Tibial nerve (tissue), 4 donors: Measurements from ENCODE around the gene KDR. TPM values are rescaled to one million over a fixed set of nuclear protein-coding genes. Genes with fewer than 3 reads are reported as not detected.

Source experiments
- DNase-seq, 2 donors: peaks; one replicate each; pipeline ENCODE4 v3.0.0-alpha.2; 2019; ENCODE audit warnings: low spot score in 2 of 2
- H3K27ac ChIP-seq, 4 donors: fragments of 200-600 bp; sonication (generic) in 3 of 4; one replicate each; pipeline ENCODE4 v1.5.1; 2017 to 2019; ENCODE audit warnings: mild to moderate bottlenecking in 1 of 4
- H3K27me3 ChIP-seq, 2 donors: fragments of 200-600 bp; sonication (generic) in 1 of 2; one replicate each; pipeline versions ENCODE4 v1.5.1 to v1.6.0; 2017 to 2019
- H3K36me3 ChIP-seq, 3 donors: fragments of 200-600 bp; sonication (generic); one replicate each; pipeline ENCODE4 v1.5.1; 2018 to 2019
- H3K4me1 ChIP-seq, 4 donors: fragments of 200-600 bp; sonication (generic) in 3 of 4; one replicate each; pipeline ENCODE4 v1.5.1; 2017 to 2019
- H3K4me3 ChIP-seq, 4 donors: fragments of 200-600 bp; sonication (generic) in 3 of 4; one replicate each; pipeline ENCODE4 v1.5.1; 2017 to 2019; ENCODE audit warnings: mild to moderate bottlenecking in 1 of 4, moderate library complexity in 1 of 4
- H3K9me3 ChIP-seq, 4 donors: fragments of 200-600 bp; sonication (generic) in 3 of 4; one replicate each; pipeline ENCODE4 v1.5.1; 2017 to 2019
- EP300 ChIP-seq, 2 donors: sonication (generic); formaldehyde crosslinking; IDR thresholded peaks; one replicate each; pipeline ENCODE4 v1.6.1; 2017; ENCODE audit warnings: antibody characterized with exemption in 2 of 2, mild to moderate bottlenecking in 1 of 2
- POLR2A ChIP-seq, 2 donors: fragments of 450-650 bp; IDR thresholded peaks; one replicate each; pipeline ENCODE4 v1.6.1; 2017; ENCODE audit warnings: antibody characterized with exemption in 2 of 2, mild to moderate bottlenecking in 2 of 2, moderate library complexity in 2 of 2
- WGBS, 2 donors: methylation state at CpG; one replicate each; pipeline ENCODE4 v1.1.5; 2018; 5-methylcytosine and 5-hydroxymethylcytosine counted together
- total RNA-seq, 4 donors: library from RNA; depleted of rRNA; stranded (reverse); fragments of >200 nt; gene quantifications; one replicate each; pipeline ENCODE4 v1.1.0, GENCODE V29; 2016
- TF ChIP-seq, protein P1 (sequence below), 5 experiments: fragments of 200-600 bp in 3 of 5; fragments of 450-650 bp in 2 of 5; sonication (generic) in 3 of 5; IDR thresholded peaks; one replicate each; pipeline ENCODE4 v1.5.1; 2016 to 2019; ENCODE audit warnings: antibody characterized with exemption in 5 of 5, mild to moderate bottlenecking in 3 of 5, moderate library complexity in 2 of 5

KDR gene
- total RNA-seq, 4 donors from 2014 or later: 28.8 to 85.7 (median 74.6) TPM

GRCh38 chr4:55083735-55084134, 41.7 kb downstream of the KDR start:
- no peak for TF ChIP-seq EP300 (IDR thresholded peaks at IDR 0.05)
- TF ChIP-seq, protein P1, sequence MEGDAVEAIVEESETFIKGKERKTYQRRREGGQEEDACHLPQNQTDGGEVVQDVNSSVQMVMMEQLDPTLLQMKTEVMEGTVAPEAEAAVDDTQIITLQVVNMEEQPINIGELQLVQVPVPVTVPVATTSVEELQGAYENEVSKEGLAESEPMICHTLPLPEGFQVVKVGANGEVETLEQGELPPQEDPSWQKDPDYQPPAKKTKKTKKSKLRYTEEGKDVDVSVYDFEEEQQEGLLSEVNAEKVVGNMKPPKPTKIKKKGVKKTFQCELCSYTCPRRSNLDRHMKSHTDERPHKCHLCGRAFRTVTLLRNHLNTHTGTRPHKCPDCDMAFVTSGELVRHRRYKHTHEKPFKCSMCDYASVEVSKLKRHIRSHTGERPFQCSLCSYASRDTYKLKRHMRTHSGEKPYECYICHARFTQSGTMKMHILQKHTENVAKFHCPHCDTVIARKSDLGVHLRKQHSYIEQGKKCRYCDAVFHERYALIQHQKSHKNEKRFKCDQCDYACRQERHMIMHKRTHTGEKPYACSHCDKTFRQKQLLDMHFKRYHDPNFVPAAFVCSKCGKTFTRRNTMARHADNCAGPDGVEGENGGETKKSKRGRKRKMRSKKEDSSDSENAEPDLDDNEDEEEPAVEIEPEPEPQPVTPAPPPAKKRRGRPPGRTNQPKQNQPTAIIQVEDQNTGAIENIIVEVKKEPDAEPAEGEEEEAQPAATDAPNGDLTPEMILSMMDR (IDR thresholded peaks at IDR 0.05): no peak
- TF ChIP-seq POLR2A (IDR thresholded peaks at IDR 0.05): no peak

GRCh38 chr4:55082756-55083155, 42.6 kb downstream of the KDR start:
- DNase-seq: no peak
- TF ChIP-seq POLR2A (IDR thresholded peaks at IDR 0.05): no peak
- TF ChIP-seq, protein P1 (IDR thresholded peaks at IDR 0.05): no peak
- no peak for TF ChIP-seq EP300 (IDR thresholded peaks at IDR 0.05)
- no peaks in the 10 kb centered on the region for H3K36me3 ChIP-seq
- H3K27me3 ChIP-seq: no peaks in the 10 kb centered on the region
- whole genome bisulfite sequencing, 2 donors: 58 to 73% methylated on average over 2 of the region's 2 CpGs
- no peak overlapping the region for H3K27ac ChIP-seq
- no peaks in the 10 kb centered on the region for H3K9me3 ChIP-seq
- H3K4me1 ChIP-seq: peaks cover 0 to 22% (median 2%) of the 10 kb centered on the region in 4 donors
- H3K4me3 ChIP-seq: no peak overlapping the region

More at GRCh38 chr4:55083735-55084134, 41.7 kb downstream of the KDR start:
- Histone ChIP-seq H3K27ac (no peak overlapping the region), H3K27me3 (no peaks in the 10 kb centered on the region), H3K36me3 (no peaks in the 10 kb centered on the region), H3K9me3 (no peaks in the 10 kb centered on the region), H3K4me1 (peaks cover 0 to 31% (median 7%) of the 10 kb centered on the region in 4 donors), H3K4me3 (no peak overlapping the region)
- 95 to 96% methylated on average over 4 of the region's 4 CpGs for WGBS, 2 donors
- no peak for DNase-seq

DNA sequence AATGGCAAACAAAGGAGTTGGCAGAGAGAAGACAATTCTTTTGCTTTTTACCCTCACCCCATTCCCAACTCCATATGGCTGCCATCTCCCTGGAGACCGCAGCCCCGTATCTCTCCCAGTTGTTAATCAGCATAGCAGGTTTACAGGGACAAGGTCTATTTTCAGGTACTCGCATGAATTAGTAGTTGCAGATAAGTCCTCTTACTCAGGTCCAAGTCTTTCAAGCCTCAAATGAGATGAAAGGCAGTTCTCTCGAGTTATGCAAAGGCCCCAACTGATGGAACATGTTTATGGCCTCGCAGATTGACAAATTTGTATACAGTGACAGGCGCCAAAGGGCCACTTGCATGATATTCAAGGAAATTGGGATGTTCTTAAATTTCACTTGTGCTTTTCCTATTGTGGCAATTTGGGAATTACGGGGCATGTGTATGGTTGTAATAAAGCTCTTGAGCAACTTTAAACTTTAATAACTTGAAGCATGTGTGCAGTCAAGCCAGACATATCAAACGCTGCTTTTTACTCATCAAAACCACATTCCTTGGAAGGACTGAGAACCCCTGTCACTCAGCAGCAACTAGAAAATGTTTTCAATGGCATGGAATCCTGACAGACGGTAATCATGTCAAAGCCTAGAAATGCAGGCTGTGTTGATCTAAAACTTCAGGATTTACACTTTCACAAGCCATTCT, 45.1 kb downstream of the KDR start:
- TF ChIP-seq EP300 (IDR thresholded peaks at IDR 0.05) (peak in 1 of 2 donors; percentile 23), POLR2A (IDR thresholded peaks at IDR 0.05) (no peak)
- no peaks in the 10 kb centered on the region for H3K9me3 ChIP-seq
- no peaks in the 10 kb centered on the region for H3K36me3 ChIP-seq
- H3K27ac ChIP-seq: peak overlapping the region in 1 of 4 donors; percentile 48
- no peak overlapping the region for H3K4me3 ChIP-seq
- no peak for DNase-seq
- 73 to 77% methylated on average over 9 of the region's 9 CpGs for WGBS, 2 donors
- no peaks in the 10 kb centered on the region for H3K27me3 ChIP-seq
- H3K4me1 ChIP-seq: peaks cover 0 to 8% (median 0%) of the 10 kb centered on the region in 4 donors

DNA sequence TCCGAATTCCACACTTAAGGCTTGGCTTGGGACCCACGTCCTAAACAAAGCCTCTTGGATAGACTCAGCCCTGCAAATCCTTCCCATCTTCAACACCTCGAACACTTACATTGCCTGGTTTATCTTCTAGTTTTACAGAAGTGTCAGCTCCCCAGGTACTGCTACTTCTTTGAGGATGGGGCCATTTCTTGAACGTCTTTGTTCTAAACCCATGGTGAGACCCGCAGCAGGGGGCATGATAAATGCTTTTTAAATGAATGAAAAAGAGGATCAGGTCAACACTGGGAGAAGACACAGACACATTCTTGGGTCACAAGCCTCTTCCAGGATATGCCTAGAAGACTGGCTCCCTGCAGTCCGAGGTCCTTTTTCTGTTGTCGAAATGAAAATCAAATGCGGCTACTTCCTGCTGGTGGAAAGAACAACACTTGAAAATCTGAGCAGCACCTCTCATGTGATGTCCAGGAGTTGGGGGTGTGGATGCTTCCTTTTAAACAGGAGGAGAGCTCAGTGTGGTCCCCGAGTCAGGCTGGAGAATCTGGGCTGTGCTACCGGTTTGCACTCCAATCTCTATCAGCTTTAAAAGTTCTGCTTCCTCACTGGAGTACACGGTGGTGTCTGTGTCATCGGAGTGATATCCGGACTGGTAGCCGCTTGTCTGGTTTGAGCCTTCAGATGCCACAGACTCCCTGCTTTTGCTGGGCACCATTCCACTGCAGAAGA, 45.8 kb downstream of the KDR start:
- Histone ChIP-seq H3K4me1 (peaks cover 0 to 8% (median 0%) of the 10 kb centered on the region in 4 donors), H3K36me3 (no peaks in the 10 kb centered on the region), H3K27ac (peak overlapping the region in 2 of 4 donors; percentile 48), H3K27me3 (no peaks in the 10 kb centered on the region), H3K4me3 (no peak overlapping the region), H3K9me3 (no peaks in the 10 kb centered on the region)
- 77 to 80% methylated on average over 14 of the region's 14 CpGs for WGBS, 2 donors
- TF ChIP-seq EP300 (IDR thresholded peaks at IDR 0.05): no peak
- TF ChIP-seq POLR2A (IDR thresholded peaks at IDR 0.05): no peak
- TF ChIP-seq, protein P1 (IDR thresholded peaks at IDR 0.05): no peak
- no peak for DNase-seq

DNA sequence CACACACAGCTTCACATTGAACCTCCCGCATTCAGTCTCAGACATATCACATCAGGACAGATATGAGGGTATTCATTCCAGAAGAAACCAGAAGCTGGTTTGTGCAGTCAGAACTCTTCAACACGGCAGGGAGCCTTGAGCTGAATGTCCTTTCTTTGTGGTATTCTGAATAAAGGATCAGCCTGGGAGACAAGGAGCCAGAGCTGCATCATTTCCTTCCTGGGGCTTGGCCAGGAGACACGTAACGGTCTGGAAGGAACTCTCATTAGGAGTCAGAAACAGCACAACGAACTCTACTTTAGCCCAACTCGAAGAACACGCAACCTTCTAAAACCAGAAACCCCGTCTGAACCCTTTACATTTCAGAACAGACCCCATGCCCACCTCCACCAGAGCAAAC, 46.4 kb downstream of the KDR start:
- WGBS, 2 donors: 52 to 59% methylated on average over 8 of the region's 8 CpGs

More for the DNA sequence above, 46.4 kb downstream of the KDR start:
- no peaks in the 10 kb centered on the region for H3K36me3 ChIP-seq
- H3K9me3 ChIP-seq: no peaks in the 10 kb centered on the region
- peaks cover 0 to 8% (median 0%) of the 10 kb centered on the region in 4 donors for H3K4me1 ChIP-seq
- TF ChIP-seq, protein P1 (IDR thresholded peaks at IDR 0.05): no peak
- TF ChIP-seq POLR2A (IDR thresholded peaks at IDR 0.05) (no peak), EP300 (IDR thresholded peaks at IDR 0.05) (no peak)
- peak; percentile 33 to 73 for DNase-seq
- H3K4me3 ChIP-seq: no peak overlapping the region
- H3K27me3 ChIP-seq: no peaks in the 10 kb centered on the region
- H3K27ac ChIP-seq: peak overlapping the region in 2 of 4 donors; percentile 48
